DOHH2 (cell line): ENCODE data around the gene NPR2.

Experiments
- H3F3A ChIP-seq: fragments of 200-600 bp; sonication (generic), shearing (Covaris generic); 2 replicates; pipeline ENCODE4 v1.6.0; 2016; ENCODE audit warnings: antibody characterized with exemption, mild to moderate bottlenecking; ENCODE audit not compliant: control insufficient read depth, insufficient read depth
- H3K27ac ChIP-seq: fragments of 200-600 bp; sonication (generic); 2 replicates; pipeline ENCODE4 v1.5.1; 2014; ENCODE audit warnings: low read depth, mild to moderate bottlenecking, low read length, moderate library complexity
- H3K27me3 ChIP-seq: fragments of 200-600 bp; sonication (generic); 2 replicates; pipeline ENCODE4 v1.6.1; 2014; ENCODE audit warnings: mild to moderate bottlenecking, low read length, mixed read lengths; ENCODE audit not compliant: control insufficient read depth
- H3K36me3 ChIP-seq: fragments of 200-600 bp; sonication (generic); 2 replicates; pipeline ENCODE4 v1.6.1; 2014; ENCODE audit warnings: mild to moderate bottlenecking, low read length, moderate library complexity, mixed read lengths; ENCODE audit not compliant: control insufficient read depth
- H3K4me1 ChIP-seq: fragments of 200-600 bp; sonication (generic); 2 replicates; pipeline ENCODE4 v1.6.1; 2014; ENCODE audit warnings: mild to moderate bottlenecking, low read length, mixed read lengths; ENCODE audit not compliant: control insufficient read depth
- H3K4me2 ChIP-seq: fragments of 200-600 bp; sonication (generic); 2 replicates; pipeline ENCODE4 v1.6.0; 2014; ENCODE audit warnings: mild to moderate bottlenecking, low read length, moderate library complexity
- H3K4me3 ChIP-seq: fragments of 200-600 bp; sonication (generic); 2 replicates; pipeline ENCODE4 v1.5.1; 2014; ENCODE audit warnings: mild to moderate bottlenecking, low read length, mixed read lengths
- H3K79me2 ChIP-seq: fragments of 200-600 bp; sonication (generic); 2 replicates; pipeline ENCODE4 v1.6.1; 2014; ENCODE audit warnings: mild to moderate bottlenecking, low read length, mixed read lengths; ENCODE audit not compliant: control insufficient read depth
- H3K9me2 ChIP-seq: fragments of 200-600 bp; sonication (generic); replicated peaks from 2 replicates; pipeline ENCODE4 v1.6.1; 2014; ENCODE audit warnings: mild to moderate bottlenecking, low read length, mixed read lengths; ENCODE audit not compliant: control insufficient read depth
- H3K9me3 ChIP-seq: fragments of 200-600 bp; sonication (generic); 2 replicates; pipeline ENCODE4 v1.6.1; 2014; ENCODE audit warnings: antibody characterized with exemption, low read length, mixed read lengths; ENCODE audit not compliant: control insufficient read depth, insufficient read depth
- H4K20me1 ChIP-seq: fragments of 200-600 bp; sonication (generic); 2 replicates; pipeline ENCODE4 v1.6.0; 2014; ENCODE audit warnings: low read depth, mild to moderate bottlenecking, antibody characterized with exemption, low read length, moderate library complexity; ENCODE audit not compliant: control insufficient read depth, insufficient read depth
- CTCF ChIP-seq: fragments of 200-600 bp; sonication (generic); IDR thresholded peaks from one replicate; pipeline ENCODE4 v1.5.1; 2014; ENCODE audit warnings: antibody characterized with exemption, mild to moderate bottlenecking, low read depth, low read length; ENCODE audit not compliant: poor library complexity, severe bottlenecking
- EZH2phosphoT487 ChIP-seq: fragments of 200-600 bp; sonication (generic); IDR thresholded peaks from 2 replicates; pipeline ENCODE4 v1.6.1; 2017; ENCODE audit warnings: borderline replicate concordance, mild to moderate bottlenecking, antibody characterized with exemption, low read length, moderate library complexity, mixed read lengths

The NPR2 gene

GRCh38 chr9:35814106-35814840, 22.9 kb downstream of the NPR2 start:
- Histone ChIP-seq H3K36me3 (peaks cover 12% of the 10 kb centered on the region), H3K27ac (peak overlapping the region; percentile 88), H3K79me2 (peaks cover 13% of the 10 kb centered on the region), H3K9me3 (0 out of 2 replicates have a peak, but pooled peaks cover 3% of the 10 kb centered on the region), H3F3A (peaks cover 6% of the 10 kb centered on the region), H3K4me3 (peak overlapping the region; percentile 86), H3K27me3 (no peaks in the 10 kb centered on the region), H3K4me2 (peak overlapping the region; percentile 100), H3K9me2 (no peaks in the 10 kb centered on the region), H4K20me1 (no peaks in the 10 kb centered on the region), H3K4me1 (peaks cover 36% of the 10 kb centered on the region)
- no peak for TF ChIP-seq EZH2phosphoT487
- peak; percentile 55 for TF ChIP-seq CTCF

GRCh38 chr9:35814841-35815543, 23.6 kb downstream of the NPR2 start, which contains the start of gene HINT2:
Gene HINT2, minus strand, starts transcription at chr9:35815042. Its CDS starts 63 bp downstream, at chr9:35814979.
- no peak for TF ChIP-seq CTCF
- no peak for TF ChIP-seq EZH2phosphoT487
- Histone ChIP-seq H3K9me2 (no peaks in the 10 kb centered on the region), H3K27ac (peak within 1 kb of the TSS; percentile 88), H3K79me2 (peaks cover 13% of the 10 kb centered on the region), H3K9me3 (0 out of 2 replicates have a peak, but pooled peaks cover 3% of the 10 kb centered on the region), H3K4me1 (peaks cover 36% of the 10 kb centered on the region), H3K27me3 (no peaks in the 10 kb centered on the region), H4K20me1 (no peaks in the 10 kb centered on the region), H3F3A (peaks cover 6% of the 10 kb centered on the region), H3K4me3 (peak within 1 kb of the TSS; percentile 86), H3K36me3 (peaks cover 12% of the 10 kb centered on the region), H3K4me2 (peak within 1 kb of the TSS; percentile 100)

- Histone ChIP-seq H3K4me1 (peaks cover 29% of the 10 kb centered on the region), H3K4me3 (no peak overlapping the region), H3K4me2 (no peak overlapping the region), H3F3A (peaks cover 6% of the 10 kb centered on the region), H3K27ac (no peak overlapping the region), H3K9me2 (no peaks in the 10 kb centered on the region), H3K79me2 (peaks cover 13% of the 10 kb centered on the region), H3K27me3 (no peaks in the 10 kb centered on the region), H3K9me3 (0 out of 2 replicates have a peak, but pooled peaks cover 3% of the 10 kb centered on the region), H4K20me1 (no peaks in the 10 kb centered on the region), H3K36me3 (peaks cover 12% of the 10 kb centered on the region)
- no peak for TF ChIP-seq CTCF
- TF ChIP-seq EZH2phosphoT487: no peak
Measured at GRCh38 chr9:35816708-35817107, 25.3 kb downstream of the NPR2 start.
